Tongue (tissue), 2 donors: Measurements from ENCODE around the gene MOG. TPM values are rescaled to one million over a fixed set of nuclear protein-coding genes. Genes with fewer than 3 reads are reported as not detected.

Experiments used
- DNase-seq: peaks from one replicate; pipeline ENCODE4 v3.0.0-alpha.2; 2015
- total RNA-seq: library from RNA; depleted of rRNA; stranded (reverse); fragments of >200 nt; gene quantifications from one replicate; pipeline ENCODE4 v1.2.3, GENCODE V29; 2014

The MOG gene
- total RNA-seq = not detected

DNA sequence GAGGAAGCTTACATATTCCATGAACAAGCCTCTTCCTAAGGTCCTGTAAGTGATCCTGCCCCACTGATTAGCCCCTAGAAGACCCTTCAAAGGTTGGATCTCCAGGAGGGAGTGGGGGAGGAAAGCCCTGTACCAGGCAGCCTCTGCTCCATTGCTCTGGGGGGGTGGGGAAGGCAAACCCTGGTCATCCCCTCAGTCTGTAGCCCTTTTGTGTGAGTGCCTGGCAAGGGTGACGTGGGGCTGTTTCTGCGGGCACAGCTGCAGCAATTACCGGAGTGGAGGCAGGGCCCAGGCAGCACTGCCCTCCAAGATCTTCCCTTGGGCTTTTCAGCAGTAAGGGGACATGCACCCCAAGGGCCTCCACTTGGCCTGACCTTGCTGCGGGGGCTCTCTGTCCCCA is at the start of gene MOG:
TSS of gene MOG (plus strand) at position 295 of the 400 bp plus-strand sequence. CDS start 118 bp downstream, outside the sequence.
- DNase-seq = no peak

GRCh38 chr6:29608131-29608530 is 48.8 kb upstream of the MOG start:
- no peak for DNase-seq

DNA sequence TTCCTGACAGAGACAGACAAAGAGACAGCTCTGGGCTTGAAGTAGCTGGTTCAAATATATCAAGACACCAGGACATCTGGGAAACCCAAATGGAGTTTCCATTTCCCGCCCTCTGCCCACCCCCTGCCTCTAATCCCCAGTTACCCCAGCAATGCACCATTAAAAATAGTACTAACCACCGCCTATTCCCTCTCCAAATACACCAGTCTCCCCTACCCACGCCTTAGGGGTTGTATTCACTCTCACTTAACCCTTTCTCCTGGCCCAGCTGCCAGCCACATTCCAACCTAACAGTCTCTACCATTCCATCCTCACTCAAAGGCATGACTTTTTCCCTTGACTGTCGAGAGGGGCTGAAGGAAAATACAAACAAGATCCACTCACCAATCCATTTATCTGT is 46.4 kb upstream of the MOG start:
- no peak for DNase-seq

DNA sequence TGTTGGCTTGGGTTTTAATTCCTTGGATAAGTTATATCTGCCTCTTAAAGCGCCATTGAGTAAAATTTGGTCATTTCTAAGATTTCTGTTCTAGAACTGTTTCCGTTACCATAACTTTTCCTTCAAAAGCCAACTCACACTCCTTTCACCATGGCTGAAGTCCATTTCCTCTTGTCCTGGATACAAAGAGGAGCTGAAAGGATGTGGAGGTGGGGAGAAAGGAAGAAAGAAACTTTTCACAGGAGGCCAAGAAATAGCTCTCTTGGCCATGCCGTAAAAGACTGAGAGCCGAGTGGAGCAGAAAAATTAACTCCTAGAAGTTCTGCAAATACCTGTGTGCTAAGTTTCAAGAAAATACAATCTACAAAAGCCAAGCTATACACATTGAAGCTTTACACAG is 45.5 kb upstream of the MOG start:
- DNase-seq = no peak

GRCh38 chr6:29617782-29618554 is 38.9 kb upstream of the MOG start:
- DNase-seq = no peak

- DNase-seq = no peak
Measured at GRCh38 chr6:29619578-29620160, 37.2 kb upstream of the MOG start.

- no peak for DNase-seq
Measured at GRCh38 chr6:29620630-29621029, 36.3 kb upstream of the MOG start.

GRCh38 chr6:29624520-29624961 is 32.4 kb upstream of the MOG start:
- no peak for DNase-seq

DNA sequence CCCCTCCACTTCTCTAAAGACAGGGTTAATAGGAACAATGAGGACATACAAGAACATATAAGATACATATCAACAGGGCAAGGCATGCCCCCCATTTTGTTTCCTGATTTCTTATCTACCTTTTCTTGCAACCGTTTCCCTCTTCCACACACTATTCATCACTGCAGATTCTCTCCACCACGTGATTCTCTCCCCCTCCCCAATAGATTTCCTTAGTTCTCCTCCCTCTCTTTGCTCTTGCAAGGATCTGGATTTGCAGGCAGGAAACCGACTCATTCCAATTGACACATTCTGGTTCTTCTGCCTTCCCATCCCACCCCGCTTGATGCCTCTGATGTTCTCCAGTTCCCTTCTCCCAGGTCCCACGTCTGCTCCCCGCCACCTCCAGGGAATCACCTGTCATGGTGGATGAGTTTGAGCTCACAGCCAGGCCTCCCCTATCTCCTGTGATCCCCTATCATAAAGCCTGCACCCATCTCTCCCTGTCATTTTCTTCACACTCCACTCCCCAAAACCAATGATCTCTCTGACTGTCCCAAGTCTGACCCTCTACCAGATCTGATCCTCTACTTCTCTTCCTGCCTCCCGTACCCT is 31.5 kb upstream of the MOG start:
- no peak for DNase-seq

- DNase-seq = no peak
Measured at GRCh38 chr6:29626948-29627754, 29.7 kb upstream of the MOG start.

GRCh38 chr6:29627755-29628418 is 29.0 kb upstream of the MOG start:
- peak; percentile 87 for DNase-seq

DNA sequence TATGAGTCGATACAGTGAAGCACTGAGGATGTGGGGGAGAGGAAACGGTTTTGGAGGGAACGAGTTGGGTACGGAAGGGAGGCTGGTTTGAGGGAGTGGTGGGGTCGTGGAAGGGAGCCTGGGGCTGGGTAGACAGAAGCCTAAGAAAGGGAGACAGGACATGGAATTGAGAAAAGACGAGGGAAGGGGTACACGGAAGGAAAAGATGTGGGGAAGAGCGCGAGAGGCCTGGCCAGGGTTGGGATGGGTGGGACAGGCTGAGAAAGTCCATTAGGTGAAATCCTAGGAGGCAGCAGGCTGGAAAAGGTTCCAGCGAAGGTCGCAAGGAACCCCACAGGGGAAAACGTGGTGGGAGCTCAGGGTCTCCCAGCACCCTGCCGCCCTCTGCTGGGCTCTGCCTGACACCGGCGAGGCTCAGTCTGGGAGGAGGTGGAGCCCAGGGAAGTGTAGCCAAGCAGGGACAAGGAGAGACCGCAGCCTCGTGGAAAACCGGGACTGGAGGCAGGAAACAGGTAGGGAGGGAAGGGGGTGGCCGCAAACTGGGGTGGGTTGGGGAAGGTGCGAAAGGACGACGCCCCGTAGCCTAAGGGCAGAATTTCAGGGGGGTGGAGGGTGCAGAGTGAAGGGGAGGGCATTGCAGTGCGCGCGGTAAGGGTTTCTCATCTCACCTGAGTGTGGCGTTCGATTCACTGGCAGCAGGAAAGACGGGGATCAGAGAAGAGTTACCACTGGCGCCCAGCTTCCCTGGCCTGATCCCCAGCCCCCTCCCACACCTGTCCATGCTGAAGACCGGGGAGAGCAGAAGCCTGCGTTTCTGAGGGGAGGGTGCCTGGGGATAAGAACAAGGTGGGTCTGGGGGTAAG is 28.2 kb upstream of the MOG start:
- DNase-seq = peak; percentile 85

DNA sequence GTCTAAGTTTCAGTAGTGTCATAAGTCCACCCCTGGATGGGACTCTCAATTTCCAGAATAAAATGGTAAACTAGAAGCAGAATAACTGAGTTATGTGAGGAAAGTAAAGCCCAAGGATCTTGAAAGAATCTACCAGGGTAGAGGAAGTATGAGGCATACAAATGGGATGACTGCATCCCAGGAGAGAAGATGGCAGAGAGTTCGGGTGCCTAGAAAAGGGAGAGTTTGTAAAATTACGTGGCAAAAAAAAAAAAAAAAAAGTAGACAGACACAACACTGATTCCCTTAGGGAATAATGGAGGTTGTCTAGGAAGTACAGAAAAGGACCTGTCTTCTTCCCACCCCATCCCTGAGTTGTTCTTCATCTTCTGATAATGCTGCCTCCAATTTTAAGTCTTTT is 27.3 kb upstream of the MOG start:
- DNase-seq = no peak

DNA sequence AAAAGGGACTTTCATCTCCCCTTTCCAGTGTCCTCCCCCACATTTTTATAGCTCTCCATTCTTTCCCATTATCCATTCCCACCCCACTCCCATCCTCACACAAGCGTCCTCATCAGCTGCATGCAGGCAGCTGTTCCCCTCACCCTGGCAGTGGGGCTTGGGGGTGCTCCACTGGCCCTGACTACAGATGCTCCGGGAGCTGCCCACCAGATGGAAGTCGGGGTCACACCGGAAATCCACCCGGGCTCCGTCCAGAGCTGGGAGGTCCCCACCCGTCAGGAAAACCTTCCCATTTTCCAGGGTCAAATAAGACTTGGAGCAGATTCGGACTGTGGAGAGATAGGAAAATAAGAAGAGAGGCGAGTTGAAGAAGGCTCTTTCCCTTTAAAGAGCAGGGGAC is 26.6 kb upstream of the MOG start:
- no peak for DNase-seq

GRCh38 chr6:29631209-29631810 is 25.6 kb upstream of the MOG start:
- no peak for DNase-seq

GRCh38 chr6:29631860-29632731 is 24.8 kb upstream of the MOG start:
- DNase-seq = peak; percentile 63

DNA sequence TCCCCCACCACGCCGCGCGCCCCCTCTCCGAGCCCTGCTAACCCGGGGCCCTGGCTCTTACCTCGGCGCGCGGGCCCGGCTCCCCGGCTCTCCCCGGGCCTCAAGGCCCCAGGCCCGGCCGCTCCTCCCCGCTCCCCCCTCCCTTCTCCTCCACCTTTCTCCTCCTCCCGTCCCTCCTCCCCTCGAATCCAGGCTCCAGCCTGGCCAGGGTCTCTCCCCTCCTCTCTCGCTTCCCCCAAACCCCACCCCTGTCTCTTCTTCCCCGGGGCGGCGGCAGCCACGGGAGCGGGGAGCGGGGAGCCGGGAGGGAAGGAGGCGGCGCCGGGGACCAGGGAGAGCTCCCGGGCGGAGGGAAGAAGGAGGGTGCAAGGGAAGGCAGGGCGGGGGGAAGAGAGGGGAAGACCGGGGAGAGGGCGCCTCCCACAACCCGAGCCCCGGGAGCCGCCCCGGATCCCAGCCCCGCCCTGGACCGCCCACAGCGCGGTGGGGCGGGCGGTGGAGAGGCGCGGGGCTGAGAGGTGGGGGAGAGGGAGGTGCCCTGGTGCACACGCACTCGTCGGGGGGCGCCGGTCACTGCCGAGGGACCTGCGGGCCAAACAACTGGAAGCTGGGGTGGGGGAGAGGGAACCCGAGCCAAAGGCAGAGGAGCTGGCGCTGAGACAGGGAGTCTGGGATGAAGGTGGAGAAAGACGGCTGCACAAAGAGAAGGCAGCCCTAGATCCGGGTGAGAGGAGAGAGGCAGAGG is 23.9 kb upstream of the MOG start, which contains the start of gene GABBR1:
TSS of gene GABBR1 (minus strand) at position 395 of the 745 bp plus-strand sequence. CDS start 798 bp downstream, outside the sequence.
- peak; percentile 97 for DNase-seq

DNA sequence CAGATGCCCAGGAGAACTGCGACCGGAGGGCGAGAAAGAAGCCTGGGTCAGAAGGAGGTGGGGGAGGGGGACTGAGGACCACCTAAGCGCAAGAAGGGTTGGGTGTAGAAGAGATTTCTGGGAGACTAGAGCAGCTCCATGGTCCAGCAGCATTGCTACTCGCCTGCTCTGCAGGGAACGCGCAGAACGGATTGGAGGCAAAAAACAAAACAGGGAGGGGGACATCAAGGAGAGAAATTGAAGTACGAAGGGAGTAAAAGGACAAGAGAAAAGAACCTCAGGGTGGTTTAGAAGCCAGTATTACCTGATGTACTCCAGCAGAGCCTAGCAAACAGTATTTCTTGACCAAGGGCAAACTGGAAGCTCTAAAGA is 23.4 kb upstream of the MOG start:
- DNase-seq = no peak

GRCh38 chr6:29637247-29637646 is 19.6 kb upstream of the MOG start:
- no peak for DNase-seq
